Naive B cell (primary cell): ENCODE data around the gene TRIM7. TPM values are rescaled to one million over a fixed set of nuclear protein-coding genes. Genes with fewer than 3 reads are reported as not detected.
"Not testable (repeated sequence)": the region's sequence is repeated elsewhere in the genome, so short reads cannot be mapped to it uniquely, and the experiment has no call there.

ENCODE experiments used
- ATAC-seq, 2 donors: fragments of 150-1000 bp; cut with Tn5 transposase; 2 replicates each; pipeline ENCODE4 v1.10.0; 2021; ENCODE audit warnings: low read depth in 2 of 2, mild to moderate bottlenecking in 2 of 2, moderate library complexity in 2 of 2
- DNase-seq: peaks from one replicate; pipeline ENCODE4 v3.0.0; 2022
- H3K27ac Mint-ChIP-seq, 6 donors: one replicate each; pipeline ENCODE4 v1.8.0; 2020 to 2022; ENCODE audit warnings: mild to moderate bottlenecking in 6 of 6, mixed read lengths in 6 of 6, moderate library complexity in 5 of 6, inconsistent platforms in 2 of 6
- H3K27me3 Mint-ChIP-seq, 3 donors: one replicate each; pipeline ENCODE4 v1.8.0; 2021 to 2022; ENCODE audit warnings: mixed read lengths in 3 of 3, mild to moderate bottlenecking in 1 of 3
- H3K36me3 Mint-ChIP-seq, 2 donors: one replicate each; pipeline ENCODE4 v1.8.0; 2020 to 2022; ENCODE audit warnings: mixed read lengths in 2 of 2, inconsistent platforms in 1 of 2, mild to moderate bottlenecking in 1 of 2
- H3K4me1 Mint-ChIP-seq, 3 donors: one replicate each; pipeline ENCODE4 v1.8.0; 2020 to 2022; ENCODE audit warnings: mixed read lengths in 3 of 3, inconsistent platforms in 1 of 3, mild to moderate bottlenecking in 1 of 3, moderate library complexity in 1 of 3
- H3K4me3 Mint-ChIP-seq, 8 donors: one replicate each; pipeline ENCODE4 v1.8.0; 2020 to 2022; ENCODE audit warnings: mild to moderate bottlenecking in 8 of 8, mixed read lengths in 8 of 8, moderate library complexity in 8 of 8, inconsistent platforms in 2 of 8
- H3K9me3 Mint-ChIP-seq, 7 donors: one replicate each; pipeline ENCODE4 v1.8.0; 2020 to 2022; ENCODE audit warnings: mixed read lengths in 7 of 7, mild to moderate bottlenecking in 5 of 7, inconsistent platforms in 2 of 7, moderate library complexity in 1 of 7
- polyA plus RNA-seq, 6 donors: library from polyadenylated mRNA; unstranded; fragments of 300-500 nt; fragmentation: Illumina TruSeq; gene quantifications; one replicate each; pipeline ENCODE4 v1.2.3, GENCODE V29; 2021; ENCODE audit warnings: low read depth in 6 of 6

The TRIM7 gene
- polyA plus RNA-seq, 6 donors from 2014 or later: 0.09 to 0.27 (median 0.24) TPM; not detected in 3

DNA sequence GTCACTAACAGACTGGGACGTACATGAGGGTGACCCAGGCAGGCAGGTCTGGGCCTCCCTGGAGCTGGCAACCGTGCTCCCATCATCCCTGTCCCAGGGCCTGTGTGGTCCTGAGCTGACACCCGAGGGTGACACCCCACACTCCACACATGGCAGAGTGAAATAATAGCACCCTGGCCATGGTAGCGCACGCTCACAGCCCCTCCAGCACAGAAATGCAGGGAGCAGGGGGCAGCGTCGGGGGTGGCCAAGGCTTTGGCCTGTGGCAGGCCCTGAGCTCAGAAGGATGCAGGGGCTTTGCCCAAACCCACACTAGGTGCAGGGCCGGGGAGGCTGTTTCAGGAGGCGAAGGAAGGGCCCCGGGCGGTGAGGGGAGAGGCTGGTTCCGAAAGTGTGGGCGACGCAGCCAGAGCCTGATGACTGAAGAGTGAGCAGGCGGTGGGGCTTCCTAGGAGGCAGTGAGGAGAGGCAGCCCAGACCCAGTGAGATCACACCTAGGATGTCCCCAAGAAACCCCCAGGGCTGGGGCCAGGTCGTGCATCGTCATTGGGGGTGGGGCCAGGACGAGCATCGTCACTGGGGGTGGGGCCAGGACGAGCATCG, 44.7 kb downstream of the TRIM7 start:
- peaks cover 0 to 7% (median 1%) of the 10 kb centered on the region in 7 donors for H3K9me3 Mint-ChIP-seq
- peak overlapping the region; percentile 34 to 79 (median 60) for H3K4me3 Mint-ChIP-seq
- ATAC-seq: peak; percentile 85 to 90
- peaks cover 13 to 35% (median 20%) of the 10 kb centered on the region in 3 donors for H3K4me1 Mint-ChIP-seq
- H3K27me3 Mint-ChIP-seq: peaks cover 11 to 40% (median 31%) of the 10 kb centered on the region in 3 donors
- peak; percentile 54 for DNase-seq
- H3K27ac Mint-ChIP-seq: peak overlapping the region in 5 of 6 donors; percentile 88 to 94 (median 91)
- H3K36me3 Mint-ChIP-seq: peaks cover 0 to under 1% of the 10 kb centered on the region in 2 donors

DNA sequence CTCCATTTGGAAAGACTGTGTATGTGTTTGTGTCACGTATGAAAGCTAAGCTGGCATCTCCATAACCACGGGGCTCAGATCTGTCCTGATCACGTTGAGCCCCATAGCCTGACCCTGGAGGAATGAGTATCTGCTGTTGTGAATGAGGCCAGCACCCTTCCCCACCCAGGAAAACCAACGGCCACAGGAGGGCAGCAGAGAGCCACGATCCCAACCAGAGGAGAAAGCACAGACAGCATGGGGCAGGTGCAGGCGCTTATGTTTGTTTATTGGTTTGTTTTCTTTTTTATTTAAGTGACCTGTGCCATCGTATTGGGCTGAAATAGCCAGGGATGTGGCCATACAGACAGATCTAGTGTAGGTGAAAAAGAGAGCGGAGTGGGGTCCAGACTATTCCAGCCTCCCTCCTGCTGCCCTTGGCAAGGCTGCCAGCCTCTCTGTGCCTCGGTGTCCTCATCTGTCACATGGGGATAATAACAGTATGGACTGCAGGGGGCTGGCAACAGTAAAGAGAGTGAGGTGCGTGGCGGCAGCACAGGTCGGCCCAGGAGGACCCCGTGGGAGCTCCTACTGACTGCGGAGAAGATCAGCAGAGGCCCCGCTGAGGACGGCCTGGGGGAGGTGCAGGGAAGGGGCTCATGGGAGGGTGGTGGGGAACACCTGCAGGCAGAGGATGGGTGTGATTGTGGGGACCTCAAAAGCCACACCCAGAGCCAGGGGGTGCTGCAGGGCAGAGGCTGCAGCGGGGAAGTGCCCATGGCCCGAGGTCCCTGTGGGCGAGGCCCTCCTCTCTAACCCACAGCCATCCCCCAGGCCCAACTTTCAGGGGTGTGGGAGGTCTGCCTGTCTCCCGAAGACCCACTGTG, 45.5 kb downstream of the TRIM7 start:
- peaks cover 0 to 6% (median 2%) of the 10 kb centered on the region in 7 donors for H3K9me3 Mint-ChIP-seq
- peak overlapping the region; percentile 58 to 84 (median 73) for H3K4me3 Mint-ChIP-seq
- peaks cover 13 to 32% (median 20%) of the 10 kb centered on the region in 3 donors for H3K4me1 Mint-ChIP-seq
- peak; percentile 79 to 81 for ATAC-seq
- H3K27me3 Mint-ChIP-seq: peaks cover 11 to 39% (median 37%) of the 10 kb centered on the region in 3 donors
- peak overlapping the region; percentile 91 to 96 (median 94) for H3K27ac Mint-ChIP-seq
- peak; percentile 83 for DNase-seq
- peaks cover 0 to 7% of the 10 kb centered on the region in 2 donors for H3K36me3 Mint-ChIP-seq

- peak overlapping the region in 4 of 6 donors; percentile 19 to 95 (median 92) for H3K27ac Mint-ChIP-seq
- ATAC-seq (no peak), DNase-seq (no peak)
- H3K4me3 Mint-ChIP-seq: peak overlapping the region in 3 of 8 donors; percentile 60 to 80 (median 67)
- H3K27me3 Mint-ChIP-seq: peaks cover 11 to 38% (median 34%) of the 10 kb centered on the region in 3 donors
- H3K9me3 Mint-ChIP-seq: peaks cover 0 to 6% (median 2%) of the 10 kb centered on the region in 7 donors
- peaks cover 0 to 7% of the 10 kb centered on the region in 2 donors for H3K36me3 Mint-ChIP-seq
- H3K4me1 Mint-ChIP-seq: peaks cover 12 to 29% (median 18%) of the 10 kb centered on the region in 3 donors
Measured at GRCh38 chr5:181158869-181159268, 46.1 kb downstream of the TRIM7 start.

DNA sequence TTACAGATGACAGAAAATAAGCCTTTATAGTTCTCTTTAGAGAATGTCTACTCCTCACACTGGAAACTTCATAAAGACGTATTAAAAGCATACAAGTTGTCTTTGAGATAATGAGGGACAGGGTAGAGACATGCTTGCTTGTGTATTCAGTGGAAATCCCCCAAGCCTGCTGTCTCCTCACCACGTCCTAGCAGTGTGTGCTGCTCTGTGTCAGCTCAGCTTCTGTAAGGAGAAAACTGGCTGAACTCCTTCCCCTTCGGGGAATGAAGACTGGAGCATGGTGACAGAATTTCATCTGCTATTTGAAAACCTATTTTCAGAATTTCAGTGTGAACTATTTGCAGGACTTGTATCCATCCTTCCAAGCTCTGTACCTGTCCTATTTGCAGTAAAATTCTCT, 48.2 kb downstream of the TRIM7 start:
- no peak for ATAC-seq
- no peak overlapping the region for H3K27ac Mint-ChIP-seq
- H3K9me3 Mint-ChIP-seq: peaks cover 0 to 4% (median 0%) of the 10 kb centered on the region in 7 donors
- DNase-seq: no peak
- peaks cover 11 to 40% (median 16%) of the 10 kb centered on the region in 3 donors for H3K27me3 Mint-ChIP-seq
- H3K36me3 Mint-ChIP-seq: peaks cover 0 to 7% of the 10 kb centered on the region in 2 donors
- H3K4me1 Mint-ChIP-seq: peaks cover 10 to 15% (median 13%) of the 10 kb centered on the region in 3 donors
- H3K4me3 Mint-ChIP-seq: no peak overlapping the region

DNA sequence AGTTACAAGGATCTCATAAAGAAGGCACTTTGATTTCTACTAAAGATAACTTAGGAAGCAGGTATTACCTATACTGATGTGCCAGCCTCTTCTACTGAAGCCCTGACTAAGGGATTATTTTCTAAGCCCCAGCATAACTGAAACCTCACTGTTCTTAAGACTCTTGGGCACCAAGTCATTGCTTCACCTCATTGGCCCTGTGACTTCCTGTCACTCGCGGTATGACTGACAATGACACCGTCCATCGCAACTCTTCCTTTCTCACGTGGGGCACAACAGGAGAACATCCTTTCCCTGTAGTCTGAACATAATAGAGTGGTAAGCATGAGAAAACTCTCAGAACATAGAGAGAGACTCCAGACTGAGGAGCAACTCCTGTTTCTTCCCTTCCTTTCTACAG, 51.2 kb downstream of the TRIM7 start:
- peaks cover 0 to 7% of the 10 kb centered on the region in 2 donors for H3K36me3 Mint-ChIP-seq
- no peaks in the 10 kb centered on the region for H3K4me1 Mint-ChIP-seq
- H3K9me3 Mint-ChIP-seq: peaks cover 0 to 4% (median under 1%) of the 10 kb centered on the region in 7 donors
- ATAC-seq (no peak), DNase-seq (no peak)
- H3K4me3 Mint-ChIP-seq: no peak overlapping the region
- H3K27me3 Mint-ChIP-seq: peaks cover 31 to 70% (median 41%) of the 10 kb centered on the region in 3 donors
- peak overlapping the region in 1 of 6 donors; percentile 70 for H3K27ac Mint-ChIP-seq

- DNase-seq: no peak
- peaks cover 0 to 4% (median 1%) of the 10 kb centered on the region in 7 donors for H3K9me3 Mint-ChIP-seq
Measured at GRCh38 chr5:181152406-181152805, 52.6 kb downstream of the TRIM7 start.

GRCh38 chr5:181151146-181151545, 53.9 kb downstream of the TRIM7 start:
- peaks cover 0 to 4% (median 1%) of the 10 kb centered on the region in 7 donors for H3K9me3 Mint-ChIP-seq

More at GRCh38 chr5:181152406-181152805, 52.6 kb downstream of the TRIM7 start:
- Mint-ChIP-seq H3K27me3 (peaks cover 35 to 76% (median 46%) of the 10 kb centered on the region in 3 donors), H3K4me3 (peak overlapping the region in 1 of 8 donors; percentile 18), H3K4me1 (no peaks in the 10 kb centered on the region), H3K27ac (no peak overlapping the region), H3K36me3 (peaks cover 0 to 7% of the 10 kb centered on the region in 2 donors)
- ATAC-seq: no peak

DNA sequence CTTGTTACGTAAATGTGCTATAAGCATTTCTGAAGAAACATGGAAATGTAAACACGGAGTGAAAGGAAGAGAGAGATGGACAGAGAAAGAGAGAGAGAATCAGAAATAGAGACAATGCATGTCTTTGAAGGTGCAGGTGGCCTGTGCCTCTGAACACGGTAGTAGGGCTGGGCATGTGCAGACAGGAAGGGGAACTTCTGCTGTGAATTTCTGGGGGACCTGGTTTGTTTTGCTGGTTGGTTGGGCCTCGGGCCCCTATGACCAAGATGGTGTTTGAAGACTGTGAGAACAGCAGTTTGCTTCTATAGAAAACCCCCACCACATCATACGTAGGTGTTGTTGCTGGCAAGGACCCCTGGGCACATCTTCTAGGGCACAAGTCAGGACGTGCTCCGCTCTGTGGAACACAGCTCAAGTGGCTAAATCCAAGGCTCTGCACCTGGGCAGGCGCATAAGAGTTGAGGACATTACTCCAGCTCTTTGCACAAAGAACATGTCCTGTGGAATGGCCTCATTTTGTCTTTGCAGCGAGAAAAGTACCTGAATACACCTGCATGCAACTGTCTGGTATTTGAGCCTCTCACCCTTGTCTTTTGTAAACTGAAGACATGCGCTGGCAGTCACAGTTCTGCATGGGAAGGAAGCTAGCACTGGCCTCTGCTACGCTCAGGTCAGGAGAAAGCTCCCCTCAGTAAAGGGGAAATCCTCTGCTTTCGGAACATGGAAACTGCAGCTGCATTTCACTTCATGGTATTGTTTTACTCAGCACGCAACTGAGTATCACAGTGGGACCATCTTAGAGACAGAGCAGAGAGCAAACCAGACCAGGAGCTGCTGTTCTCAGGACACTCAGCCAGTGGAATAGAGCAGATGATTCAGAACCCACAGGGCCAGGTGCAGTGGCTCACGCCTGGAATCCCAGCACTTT, 54.9 kb downstream of the TRIM7 start:
- ATAC-seq (no peak), DNase-seq (no peak)
- no peaks in the 10 kb centered on the region for H3K4me1 Mint-ChIP-seq
- H3K9me3 Mint-ChIP-seq: peaks cover 0 to 5% (median 3%) of the 10 kb centered on the region in 7 donors
- peaks cover under 1 to 5% of the 10 kb centered on the region in 2 donors for H3K36me3 Mint-ChIP-seq
- H3K27ac Mint-ChIP-seq: peak overlapping the region in 1 of 6 donors; percentile 8
- no peak overlapping the region for H3K4me3 Mint-ChIP-seq
- H3K27me3 Mint-ChIP-seq: peaks cover 36 to 75% (median 43%) of the 10 kb centered on the region in 3 donors

More at GRCh38 chr5:181151146-181151545, 53.9 kb downstream of the TRIM7 start:
- Mint-ChIP-seq H3K4me3 (no peak overlapping the region), H3K27ac (no peak overlapping the region), H3K27me3 (peaks cover 41 to 83% (median 46%) of the 10 kb centered on the region in 3 donors), H3K36me3 (peaks cover 0 to 7% of the 10 kb centered on the region in 2 donors), H3K4me1 (no peaks in the 10 kb centered on the region)
- DNase-seq (no peak), ATAC-seq (no peak)

DNA sequence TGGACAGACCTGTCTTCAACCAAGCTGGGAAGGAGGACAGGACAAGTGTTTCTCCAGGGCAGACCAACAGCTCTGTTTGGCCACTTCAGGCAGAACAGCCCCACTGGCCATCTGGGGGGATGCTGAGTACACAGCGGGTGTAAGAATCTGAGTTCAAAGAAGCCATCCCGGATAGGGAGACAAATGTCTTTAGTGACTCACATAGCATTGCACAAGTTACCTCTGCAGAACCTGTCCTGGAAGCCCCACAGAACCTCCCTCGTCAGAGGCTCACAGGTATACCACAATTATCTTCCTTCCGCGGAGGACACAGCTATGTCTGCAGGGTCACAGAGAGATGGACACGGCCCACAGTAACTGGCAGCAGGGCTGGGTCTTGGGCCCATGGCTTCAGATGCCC, 55.6 kb downstream of the TRIM7 start:
- H3K4me3 Mint-ChIP-seq: no peak overlapping the region
- H3K9me3 Mint-ChIP-seq: peaks cover 0 to 7% (median 3%) of the 10 kb centered on the region in 7 donors
- H3K4me1 Mint-ChIP-seq: no peaks in the 10 kb centered on the region
- no peak for ATAC-seq
- H3K27me3 Mint-ChIP-seq: peaks cover 38 to 76% (median 39%) of the 10 kb centered on the region in 3 donors
- no peak for DNase-seq
- H3K36me3 Mint-ChIP-seq: peaks cover 0 to 4% of the 10 kb centered on the region in 2 donors
- H3K27ac Mint-ChIP-seq: no peak overlapping the region

DNA sequence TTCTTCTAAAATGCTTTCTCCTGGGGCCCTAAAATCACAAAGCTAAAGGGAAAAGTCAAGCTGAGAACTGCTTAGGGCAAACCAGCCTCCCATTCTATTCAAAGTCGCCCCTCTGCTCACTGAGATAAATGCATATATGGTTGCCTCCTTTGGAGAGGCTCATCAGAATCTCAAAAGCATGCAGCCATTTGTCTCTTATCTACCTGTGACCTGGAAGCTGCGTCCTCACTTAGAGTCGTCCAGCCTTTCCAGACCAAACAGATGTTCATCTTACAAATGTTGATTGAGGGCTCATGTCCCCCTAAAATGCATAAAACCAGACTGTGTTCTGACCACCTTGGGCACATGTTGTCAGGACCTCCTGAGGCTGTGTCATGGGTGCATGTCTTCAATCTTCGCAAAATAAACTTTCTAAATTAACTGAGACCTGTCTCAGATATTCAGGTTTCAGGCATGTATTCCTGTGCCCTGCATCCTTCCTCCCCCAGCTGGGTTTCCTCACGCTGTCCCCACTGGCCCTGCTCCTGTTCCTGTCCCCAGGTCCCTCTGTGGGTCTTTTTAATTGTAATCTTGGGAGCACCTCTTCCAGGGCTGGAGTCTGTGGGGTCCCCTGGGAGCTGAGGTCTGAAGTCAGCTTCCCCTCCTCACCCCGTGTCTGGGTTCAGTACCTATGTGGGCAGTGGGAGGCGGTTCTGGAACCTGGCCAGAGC, 57.9 kb downstream of the TRIM7 start, which contains the start of gene OR2V2:
Gene OR2V2, plus strand, starts transcription at position 660 of the 710 bp plus-strand sequence. CDS start 7,357 bp downstream, outside the sequence.
- H3K27me3 Mint-ChIP-seq: peaks cover 46 to 83% (median 57%) of the 10 kb centered on the region in 3 donors
- H3K36me3 Mint-ChIP-seq, H3K4me3 Mint-ChIP-seq, DNase-seq, H3K9me3 Mint-ChIP-seq, H3K4me1 Mint-ChIP-seq, ATAC-seq: not testable (repeated sequence)
- H3K27ac Mint-ChIP-seq: peak within 1 kb of the TSS in 3 of 6 donors; percentile 7 to 27 (median 13)

DNA sequence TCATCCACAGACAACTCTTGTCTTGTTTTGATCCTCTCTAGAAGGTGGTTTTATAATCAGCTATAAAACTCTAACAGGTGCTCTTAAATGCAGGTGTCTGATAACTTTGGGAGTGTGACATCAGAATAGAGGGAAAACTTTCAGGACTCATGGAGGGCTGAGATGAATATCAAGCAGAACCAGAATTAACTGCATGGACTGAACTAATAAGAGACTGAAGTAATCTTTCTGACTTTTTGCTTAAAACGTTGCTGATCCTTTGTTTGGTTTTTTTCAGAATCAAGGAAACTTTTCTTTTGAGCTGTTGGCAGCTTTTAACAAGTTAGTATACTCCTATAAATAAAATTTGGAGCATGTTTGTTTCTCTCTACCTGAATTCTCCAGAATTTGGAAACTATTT, 59.9 kb downstream of the TRIM7 start:
- H3K36me3 Mint-ChIP-seq: peaks cover 0 to 4% of the 10 kb centered on the region in 2 donors
- no peaks in the 10 kb centered on the region for H3K4me1 Mint-ChIP-seq
- H3K27me3 Mint-ChIP-seq: peaks cover 45 to 83% (median 65%) of the 10 kb centered on the region in 3 donors
- H3K27ac Mint-ChIP-seq: no peak overlapping the region
- DNase-seq (no peak), ATAC-seq (no peak)
- no peak overlapping the region for H3K4me3 Mint-ChIP-seq
- H3K9me3 Mint-ChIP-seq: peaks cover 0 to 12% (median 4%) of the 10 kb centered on the region in 7 donors
